Camera-type eye (tissue), 1 donor: ENCODE measurements around the gene TOX2. TPM values are rescaled to one million over a fixed set of nuclear protein-coding genes. Genes with fewer than 3 reads are reported as not detected.

ENCODE experiments used
- total RNA-seq: library from RNA; depleted of rRNA; stranded (reverse); fragments of >200 nt; gene quantifications from one replicate; pipeline ENCODE4 v1.2.3, GENCODE V29; 2014

Gene TOX2
- total RNA-seq, result 3.3 TPM

GRCh38 chr20:43914311-43915210 lies at the start of gene TOX2:
Gene TOX2, plus strand, starts transcription at chr20:43914852. Its CDS starts 40 bp downstream, at chr20:43914892.

Other genes with a start within 250 kb of the TOX2 start
- 4.8 TPM for gene MYBL2, start 247.7 kb upstream of the TOX2 start, total RNA-seq
- not detected for gene GTSF1L, start 187.8 kb upstream of the TOX2 start, total RNA-seq